ENCODE measurements around the gene ADAM33.

ADAM33 gene

DNA sequence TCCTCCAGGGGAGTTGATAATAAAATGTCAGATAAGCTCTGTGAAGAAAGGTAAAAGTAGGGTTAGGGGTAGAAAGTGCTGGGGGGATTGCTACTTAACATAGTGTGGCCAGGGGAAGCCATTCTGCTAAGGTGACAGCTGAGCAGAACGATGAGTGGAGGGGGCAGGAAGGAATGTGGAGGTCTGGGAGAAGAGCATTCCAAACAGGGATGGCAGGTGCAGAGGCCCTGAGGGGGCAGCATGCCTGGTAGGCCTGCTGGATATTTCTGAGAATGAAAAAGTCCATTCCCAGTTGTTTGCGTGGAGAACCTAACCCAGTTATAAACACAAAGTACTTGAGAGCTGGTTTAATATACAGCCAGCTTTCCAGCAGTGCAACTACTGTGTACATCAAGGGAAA, 27.9 kb downstream of the ADAM33 start:
- H3K4me3 ChIP-seq (replicated peaks; ENCODE audit: low read depth, low read length): no peak overlapping the region

DNA sequence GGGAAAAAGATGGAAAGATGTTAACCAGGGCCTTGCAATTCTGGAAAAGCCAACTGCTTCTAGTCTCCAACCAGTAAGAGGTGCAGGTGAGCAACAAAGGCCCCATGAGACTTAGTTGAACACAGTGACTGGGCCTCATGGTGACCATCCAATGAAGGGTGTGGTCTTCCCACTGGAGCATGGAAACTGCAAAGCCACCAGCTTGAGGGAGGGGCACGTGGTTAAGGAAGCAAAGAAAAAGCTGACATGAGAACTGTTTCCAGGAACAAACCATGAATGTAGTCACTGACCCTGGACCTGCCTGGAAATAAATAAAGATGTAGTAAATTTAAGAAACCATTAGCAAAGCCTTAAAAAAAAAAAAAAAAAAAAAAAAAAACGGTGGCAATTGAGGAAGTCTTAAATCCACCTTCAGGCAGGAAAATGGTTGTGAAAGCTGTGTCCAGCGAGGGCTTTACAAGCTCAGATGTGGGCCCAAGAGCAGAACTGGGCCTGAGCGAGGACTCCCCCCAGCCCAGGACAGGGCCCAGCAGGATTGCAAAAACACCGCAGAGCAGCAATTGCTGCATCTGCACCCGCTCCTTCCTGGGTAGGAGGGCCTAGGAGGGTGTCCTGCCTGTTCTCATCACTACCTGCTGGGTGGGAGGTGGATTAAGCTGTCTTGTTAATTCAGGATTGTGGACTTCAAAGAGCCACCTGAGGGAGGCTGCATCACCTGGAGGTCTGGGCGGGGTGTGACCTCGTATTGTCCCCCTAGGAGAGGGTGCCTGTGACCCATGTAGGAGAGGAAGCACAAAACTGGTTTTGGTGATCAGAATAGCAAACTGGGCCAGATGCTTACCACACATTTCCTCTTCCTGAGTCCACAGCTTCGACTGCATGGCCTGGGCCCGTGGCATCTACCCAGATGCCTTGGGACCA, 28.9 kb downstream of the ADAM33 start:
- no peak for DNase-seq (ENCODE audit: extremely low read depth, insufficient read length)
- Histone ChIP-seq H3K4me3 (replicated peaks; ENCODE audit: low read depth, low read length) (no peak overlapping the region), H3K36me3 (ENCODE audit: control insufficient read depth, insufficient read depth, low read length) (no peaks in the 10 kb centered on the region), H3K27me3 (replicated peaks; ENCODE audit: control insufficient read depth, insufficient read depth, low read length) (no peaks in the 10 kb centered on the region)
- no peak for TF ChIP-seq CTCF (IDR thresholded peaks at IDR 0.05; ENCODE audit: insufficient read depth, low read length, poor library complexity, severe bottlenecking)

More for the DNA sequence above, 27.9 kb downstream of the ADAM33 start:
- no peak for TF ChIP-seq CTCF (IDR thresholded peaks at IDR 0.05; ENCODE audit: insufficient read depth, low read length, poor library complexity, severe bottlenecking)
- Histone ChIP-seq H3K27me3 (replicated peaks; ENCODE audit: control insufficient read depth, insufficient read depth, low read length) (no peaks in the 10 kb centered on the region), H3K36me3 (ENCODE audit: control insufficient read depth, insufficient read depth, low read length) (no peaks in the 10 kb centered on the region)
- DNase-seq (ENCODE audit: extremely low read depth, insufficient read length): no peak

DNA sequence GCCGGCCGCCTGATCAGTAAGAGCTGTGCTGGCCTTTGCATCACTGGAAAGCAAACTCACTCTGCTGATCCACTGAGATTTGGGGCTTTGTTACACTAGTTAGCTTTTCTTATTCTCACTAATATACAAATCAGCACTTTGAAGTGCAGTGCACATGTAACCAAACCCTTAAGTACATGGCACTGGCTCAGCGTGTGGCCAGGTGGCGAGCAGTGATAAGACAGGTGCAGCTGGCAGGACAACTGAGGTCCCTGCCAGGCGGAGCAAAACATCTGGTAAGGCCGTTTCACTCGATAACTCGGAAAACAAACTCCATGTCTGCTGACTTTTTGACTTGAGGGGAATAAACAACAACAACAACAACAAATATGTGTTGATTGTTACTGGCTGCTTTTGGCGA, 29.6 kb downstream of the ADAM33 start:
- no peak overlapping the region for H3K4me3 ChIP-seq (replicated peaks; ENCODE audit: low read depth, low read length)
- DNase-seq (ENCODE audit: extremely low read depth, insufficient read length): no peak
- H3K36me3 ChIP-seq (ENCODE audit: control insufficient read depth, insufficient read depth, low read length): no peaks in the 10 kb centered on the region
- TF ChIP-seq CTCF (IDR thresholded peaks at IDR 0.05; ENCODE audit: insufficient read depth, low read length, poor library complexity, severe bottlenecking): no peak
- no peaks in the 10 kb centered on the region for H3K27me3 ChIP-seq (replicated peaks; ENCODE audit: control insufficient read depth, insufficient read depth, low read length)

DNA sequence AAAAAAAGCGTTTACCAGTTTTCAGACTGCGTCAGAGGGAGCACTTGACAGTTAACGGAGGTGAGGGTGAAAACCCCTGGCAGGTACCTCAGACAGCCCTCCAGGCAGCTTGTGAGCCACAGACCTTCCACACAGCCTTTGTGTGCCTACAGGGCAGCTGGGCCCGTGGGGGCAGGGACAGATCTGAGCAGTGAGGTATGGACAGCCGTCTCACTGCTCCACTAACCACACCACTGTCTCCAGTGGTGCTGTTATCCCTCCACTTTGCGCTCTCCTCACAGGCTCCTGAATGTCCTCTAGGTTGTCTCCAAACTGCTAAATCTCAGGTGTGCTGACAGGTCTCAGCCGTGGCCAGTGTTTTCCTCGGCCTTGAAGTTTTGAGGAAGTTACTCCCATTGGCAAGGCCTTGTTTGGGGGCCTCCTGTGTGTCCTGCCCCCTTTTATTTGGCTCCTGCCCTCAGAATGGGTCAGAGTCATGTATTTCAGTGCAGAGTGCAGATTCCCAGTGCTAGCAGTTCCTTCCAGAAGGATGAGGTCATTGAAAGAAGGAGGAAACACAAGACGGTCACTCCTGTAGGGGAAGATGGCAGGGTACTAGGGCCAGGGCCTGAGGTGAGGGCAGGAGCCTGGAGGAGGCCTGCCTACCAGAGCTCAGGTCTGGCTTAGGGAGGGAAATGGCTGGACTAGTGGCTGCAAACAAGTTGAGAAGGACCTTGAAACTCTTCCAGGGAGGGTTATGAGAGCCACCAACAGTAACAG, 30.4 kb downstream of the ADAM33 start:
- Histone ChIP-seq H3K27me3 (replicated peaks; ENCODE audit: control insufficient read depth, insufficient read depth, low read length) (no peaks in the 10 kb centered on the region), H3K36me3 (ENCODE audit: control insufficient read depth, insufficient read depth, low read length) (no peaks in the 10 kb centered on the region; the same call in 1 of the 2 replicates), H3K4me3 (replicated peaks; ENCODE audit: low read depth, low read length) (no peak overlapping the region)
- DNase-seq (ENCODE audit: extremely low read depth, insufficient read length): no peak
- TF ChIP-seq CTCF (IDR thresholded peaks at IDR 0.05; ENCODE audit: insufficient read depth, low read length, poor library complexity, severe bottlenecking): no peak

- Histone ChIP-seq H3K4me3 (replicated peaks; ENCODE audit: low read depth, low read length) (no peak overlapping the region), H3K36me3 (ENCODE audit: control insufficient read depth, insufficient read depth, low read length) (peaks cover 1% of the 10 kb centered on the region; the same call in 1 of the 2 replicates), H3K27me3 (replicated peaks; ENCODE audit: control insufficient read depth, insufficient read depth, low read length) (no peaks in the 10 kb centered on the region)
- DNase-seq (ENCODE audit: extremely low read depth, insufficient read length): no peak
- TF ChIP-seq CTCF (IDR thresholded peaks at IDR 0.05; ENCODE audit: insufficient read depth, low read length, poor library complexity, severe bottlenecking): no peak
Observed at GRCh38 chr20:3648951-3649350, 32.9 kb downstream of the ADAM33 start.
